Loucy (cell line): ENCODE results near the gene CD80.

ENCODE experiments used
- EZH2phosphoT487 ChIP-seq: fragments of 200-600 bp; IDR thresholded peaks from 2 replicates; pipeline ENCODE4 v1.6.1; 2018; ENCODE audit warnings: antibody characterized with exemption, mild to moderate bottlenecking, moderate library complexity, borderline replicate concordance
- TF ChIP-seq, protein P1 (sequence below): fragments of 200-600 bp; sonication (generic); conservative IDR thresholded peaks from 2 replicates; pipeline ENCODE4 v1.5.1; 2014; ENCODE audit warnings: mild to moderate bottlenecking, antibody characterized with exemption, low read length

GRCh38 chr3:119599558-119600174 lies 40.3 kb upstream of the CD80 start:
- TF ChIP-seq, protein P1, sequence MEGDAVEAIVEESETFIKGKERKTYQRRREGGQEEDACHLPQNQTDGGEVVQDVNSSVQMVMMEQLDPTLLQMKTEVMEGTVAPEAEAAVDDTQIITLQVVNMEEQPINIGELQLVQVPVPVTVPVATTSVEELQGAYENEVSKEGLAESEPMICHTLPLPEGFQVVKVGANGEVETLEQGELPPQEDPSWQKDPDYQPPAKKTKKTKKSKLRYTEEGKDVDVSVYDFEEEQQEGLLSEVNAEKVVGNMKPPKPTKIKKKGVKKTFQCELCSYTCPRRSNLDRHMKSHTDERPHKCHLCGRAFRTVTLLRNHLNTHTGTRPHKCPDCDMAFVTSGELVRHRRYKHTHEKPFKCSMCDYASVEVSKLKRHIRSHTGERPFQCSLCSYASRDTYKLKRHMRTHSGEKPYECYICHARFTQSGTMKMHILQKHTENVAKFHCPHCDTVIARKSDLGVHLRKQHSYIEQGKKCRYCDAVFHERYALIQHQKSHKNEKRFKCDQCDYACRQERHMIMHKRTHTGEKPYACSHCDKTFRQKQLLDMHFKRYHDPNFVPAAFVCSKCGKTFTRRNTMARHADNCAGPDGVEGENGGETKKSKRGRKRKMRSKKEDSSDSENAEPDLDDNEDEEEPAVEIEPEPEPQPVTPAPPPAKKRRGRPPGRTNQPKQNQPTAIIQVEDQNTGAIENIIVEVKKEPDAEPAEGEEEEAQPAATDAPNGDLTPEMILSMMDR, result no peak
- no peak for TF ChIP-seq EZH2phosphoT487
